D721Med (cell line): ENCODE results near the gene RGS6.

Source experiments
- DNase-seq: peaks from one replicate; pipeline ENCODE4 v3.0.0; 2011; ENCODE audit warnings: low spot score; ENCODE audit not compliant: insufficient read length
- FAIRE-seq: peaks from 2 replicates; lab custom pipeline; 2011; peaks lifted over from hg19 to GRCh38; lab: Jason Lieb, UNC
- CTCF ChIP-seq: IDR thresholded peaks from 2 replicates; pipeline ENCODE4 v1.5.1; 2012; ENCODE audit warnings: mild to moderate bottlenecking, control low read depth; ENCODE audit not compliant: insufficient read depth; ENCODE audit errors: missing control alignments

Gene RGS6

GRCh38 chr14:72607386-72608130 lies 675.3 kb downstream of the RGS6 start:
- DNase-seq (peak; percentile 67), FAIRE-seq (peak; percentile 69)
- no peak for TF ChIP-seq CTCF

GRCh38 chr14:72608391-72609204 lies 676.4 kb downstream of the RGS6 start:
- FAIRE-seq (no peak), DNase-seq (no peak)
- no peak for TF ChIP-seq CTCF

- no peak for DNase-seq
- FAIRE-seq: no peak
- TF ChIP-seq CTCF: no peak
Observed at GRCh38 chr14:72609205-72609916, 677.1 kb downstream of the RGS6 start.

- DNase-seq (no peak), FAIRE-seq (no peak)
- TF ChIP-seq CTCF: no peak
Observed at GRCh38 chr14:72610096-72610830, 678.0 kb downstream of the RGS6 start.

GRCh38 chr14:72610831-72611200 lies 678.6 kb downstream of the RGS6 start:
- FAIRE-seq (no peak), DNase-seq (no peak)
- TF ChIP-seq CTCF: no peak

- no peak for FAIRE-seq
- TF ChIP-seq CTCF: no peak
- no peak for DNase-seq
Observed at GRCh38 chr14:72611506-72611905, 679.3 kb downstream of the RGS6 start.
